HepG2 (cell line): Measurements from ENCODE around the gene KIF17. TPM values are rescaled to one million over a fixed set of nuclear protein-coding genes. Genes with fewer than 3 reads are reported as not detected.

ENCODE experiments used
- ADNP ChIP-seq: sonication (generic); formaldehyde crosslinking; IDR thresholded peaks from 2 replicates; pipeline ENCODE4 v1.4.0; 2020; ENCODE audit warnings: missing genetic modification reagents
- CBX5 ChIP-seq: sonication (generic); formaldehyde crosslinking; IDR thresholded peaks from 2 replicates; pipeline ENCODE4 v1.4.0; 2020; ENCODE audit warnings: missing genetic modification reagents, borderline replicate concordance
- CC2D1A ChIP-seq: sonication (generic); formaldehyde crosslinking; IDR thresholded peaks from 2 replicates; pipeline ENCODE4 v1.8.1; 2023; ENCODE audit warnings: mild to moderate bottlenecking, missing genetic modification reagents
- FLYWCH1 ChIP-seq: sonication (generic); formaldehyde crosslinking; IDR thresholded peaks from 2 replicates; pipeline ENCODE4 v1.8.1; 2023; ENCODE audit warnings: mild to moderate bottlenecking, missing genetic modification reagents
- FOSL1 ChIP-seq: sonication (generic); formaldehyde crosslinking; IDR thresholded peaks from 2 replicates; pipeline ENCODE4 v1.9.0; 2021; ENCODE audit warnings: missing genetic modification reagents, borderline replicate concordance
- GABPB1 ChIP-seq: IDR thresholded peaks from 2 replicates; pipeline ENCODE4 v1.6.1; 2016; ENCODE audit warnings: mild to moderate bottlenecking, missing genetic modification reagents, moderate library complexity, missing compliant biosample characterization
- HNF1B ChIP-seq: sonication (generic); formaldehyde crosslinking; IDR thresholded peaks from 2 replicates; pipeline ENCODE4 v1.5.1; 2020; ENCODE audit warnings: mild to moderate bottlenecking, moderate library complexity, missing genetic modification reagents
- KMT2B ChIP-seq: IDR thresholded peaks from 2 replicates; pipeline ENCODE4 v1.6.1; 2016; ENCODE audit warnings: missing genetic modification reagents, missing compliant biosample characterization
- MYNN ChIP-seq: sonication (generic); formaldehyde crosslinking; IDR thresholded peaks from 2 replicates; pipeline ENCODE4 v1.4.0; 2020; ENCODE audit warnings: mild to moderate bottlenecking, low read depth, missing genetic modification reagents
- RARA ChIP-seq: IDR thresholded peaks from 2 replicates; pipeline ENCODE4 v1.6.1; 2016; ENCODE audit warnings: missing genetic modification reagents, missing compliant biosample characterization
- REXO4 ChIP-seq: sonication (generic); formaldehyde crosslinking; IDR thresholded peaks from 2 replicates; pipeline ENCODE4 v1.8.0; 2022; ENCODE audit warnings: missing genetic modification reagents, mild to moderate bottlenecking, borderline replicate concordance
- SP1 ChIP-seq, 2 experiments: fragments of 450-650 bp in 1 of 2; sonication (generic) in 1 of 2; formaldehyde crosslinking in 1 of 2; IDR thresholded peaks; 2 replicates each; pipeline versions ENCODE4 v1.4.0 to v1.6.1; 2016 to 2020; ENCODE audit warnings: missing genetic modification reagents in 1 of 2
- ZFP1 ChIP-seq: IDR thresholded peaks from 2 replicates; pipeline ENCODE4 v1.6.1; 2016
- ZFYVE20 ChIP-seq: sonication (generic); formaldehyde crosslinking; IDR thresholded peaks from 2 replicates; pipeline ENCODE4 v1.8.0; 2023; ENCODE audit warnings: low read depth, mild to moderate bottlenecking, moderate library complexity, missing genetic modification reagents, borderline replicate concordance
- ZNF121 ChIP-seq: sonication (generic); formaldehyde crosslinking; IDR thresholded peaks from 2 replicates; pipeline ENCODE4 v1.5.0; 2020; ENCODE audit warnings: mild to moderate bottlenecking, missing genetic modification reagents
- ZNF143 ChIP-seq: sonication (generic); formaldehyde crosslinking; IDR thresholded peaks from 2 replicates; pipeline ENCODE4 v1.4.0; 2020; ENCODE audit warnings: missing genetic modification reagents
- ZNF333 ChIP-seq: sonication (generic); formaldehyde crosslinking; IDR thresholded peaks from 2 replicates; pipeline ENCODE4 v1.4.0; 2020; ENCODE audit warnings: mild to moderate bottlenecking, missing genetic modification reagents, borderline replicate concordance
- ZNF335 ChIP-seq: sonication (generic); formaldehyde crosslinking; IDR thresholded peaks from 2 replicates; pipeline ENCODE4 v1.4.0; 2020; ENCODE audit warnings: missing genetic modification reagents
- ZNF512B ChIP-seq: sonication (generic); formaldehyde crosslinking; IDR thresholded peaks from 2 replicates; pipeline ENCODE4 v1.5.1; 2020; ENCODE audit warnings: missing genetic modification reagents, mild to moderate bottlenecking, borderline replicate concordance
- ZNF562 ChIP-seq: sonication (generic); formaldehyde crosslinking; IDR thresholded peaks from 2 replicates; pipeline ENCODE4 v1.8.0; 2022; ENCODE audit warnings: missing genetic modification reagents, borderline replicate concordance
- ZNF576 ChIP-seq: sonication (generic); formaldehyde crosslinking; IDR thresholded peaks from 2 replicates; pipeline ENCODE4 v1.4.0; 2020; ENCODE audit warnings: mild to moderate bottlenecking, missing genetic modification reagents
- ZNF768 ChIP-seq: sonication (generic); formaldehyde crosslinking; IDR thresholded peaks from 2 replicates; pipeline ENCODE4 v1.4.0; 2020; ENCODE audit warnings: missing genetic modification reagents
- polyA plus RNA-seq, 8 experiments: library from polyadenylated mRNA; depleted of rRNA in 3 of 8; stranded (reverse) in 7 of 8; unstranded in 1 of 8; fragments of >200 nt; fragmentation: Illumina TruSeq in 4 of 8; extraction: Trizol in 4 of 8; gene quantifications; 2 replicates each; pipeline versions ENCODE4 v1.2.1 to v1.2.3, GENCODE V29; 2011 to 2016; ENCODE audit warnings: low read depth in 4 of 8, missing spikeins in 1 of 8, mixed read lengths in 1 of 8; ENCODE audit not compliant: insufficient read depth in 1 of 8
- total RNA-seq, 5 experiments: library from RNA; depleted of rRNA; stranded (reverse); fragments of >200 nt; fragmentation: Illumina TruSeq; extraction: Trizol; gene quantifications; 2 replicates each; pipeline ENCODE4 v1.2.3, GENCODE V29; 2016; ENCODE audit warnings: low read depth in 1 of 5
- TF ChIP-seq, protein P1 (sequence below): sonication (generic); formaldehyde crosslinking; IDR thresholded peaks from 2 replicates; pipeline ENCODE4 v1.4.0; 2020; ENCODE audit warnings: missing genetic modification reagents
- TF ChIP-seq, protein P2 (sequence below): sonication (generic); formaldehyde crosslinking; IDR thresholded peaks from 2 replicates; pipeline ENCODE4 v1.4.0; 2020; ENCODE audit warnings: missing genetic modification reagents

KIF17 gene
- total and polyA plus RNA-seq, 2 of the 13 experiments (the other 11 are each of a cell fraction or from before 2014, with no cell fraction given) = 0.24 to 0.44 TPM

- TF ChIP-seq CC2D1A (CRISPR knock-in tag) (no peak), ZFYVE20 (CRISPR knock-in tag) (no peak), ZNF562 (CRISPR knock-in tag) (no peak), CBX5 (CRISPR knock-in tag) (0 out of 2 replicates have a peak, but pooled peaks have one; percentile 27), HNF1B (CRISPR knock-in tag) (peak; percentile 26; the same call in 1 of the 2 replicates), ZNF121 (CRISPR knock-in tag) (no peak), ADNP (CRISPR knock-in tag) (peak; percentile 91), ZNF333 (CRISPR knock-in tag) (no peak), ZNF335 (CRISPR knock-in tag) (no peak), MYNN (CRISPR knock-in tag) (no peak), FLYWCH1 (CRISPR knock-in tag) (no peak), GABPB1 (CRISPR knock-in tag) (no peak; the same call in 1 of the 2 replicates), FOSL1 (CRISPR knock-in tag) (no peak), ZFP1 (CRISPR knock-in tag) (no peak), REXO4 (CRISPR knock-in tag) (no peak), ZNF576 (CRISPR knock-in tag) (no peak), ZNF512B (CRISPR knock-in tag) (no peak), ZNF143 (CRISPR knock-in tag) (no peak), KMT2B (no peak), ZNF768 (CRISPR knock-in tag) (peak; percentile 47; the same call in 1 of the 2 replicates), RARA (no peak), SP1 (IDR thresholded peaks at IDR 0.05) (no peak), SP1 (CRISPR knock-in tag; IDR thresholded peaks at IDR 0.05) (no peak)
- TF ChIP-seq, protein P1, sequence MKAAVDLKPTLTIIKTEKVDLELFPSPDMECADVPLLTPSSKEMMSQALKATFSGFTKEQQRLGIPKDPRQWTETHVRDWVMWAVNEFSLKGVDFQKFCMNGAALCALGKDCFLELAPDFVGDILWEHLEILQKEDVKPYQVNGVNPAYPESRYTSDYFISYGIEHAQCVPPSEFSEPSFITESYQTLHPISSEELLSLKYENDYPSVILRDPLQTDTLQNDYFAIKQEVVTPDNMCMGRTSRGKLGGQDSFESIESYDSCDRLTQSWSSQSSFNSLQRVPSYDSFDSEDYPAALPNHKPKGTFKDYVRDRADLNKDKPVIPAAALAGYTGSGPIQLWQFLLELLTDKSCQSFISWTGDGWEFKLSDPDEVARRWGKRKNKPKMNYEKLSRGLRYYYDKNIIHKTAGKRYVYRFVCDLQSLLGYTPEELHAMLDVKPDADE (CRISPR knock-in tag) = no peak
- TF ChIP-seq, protein P2, sequence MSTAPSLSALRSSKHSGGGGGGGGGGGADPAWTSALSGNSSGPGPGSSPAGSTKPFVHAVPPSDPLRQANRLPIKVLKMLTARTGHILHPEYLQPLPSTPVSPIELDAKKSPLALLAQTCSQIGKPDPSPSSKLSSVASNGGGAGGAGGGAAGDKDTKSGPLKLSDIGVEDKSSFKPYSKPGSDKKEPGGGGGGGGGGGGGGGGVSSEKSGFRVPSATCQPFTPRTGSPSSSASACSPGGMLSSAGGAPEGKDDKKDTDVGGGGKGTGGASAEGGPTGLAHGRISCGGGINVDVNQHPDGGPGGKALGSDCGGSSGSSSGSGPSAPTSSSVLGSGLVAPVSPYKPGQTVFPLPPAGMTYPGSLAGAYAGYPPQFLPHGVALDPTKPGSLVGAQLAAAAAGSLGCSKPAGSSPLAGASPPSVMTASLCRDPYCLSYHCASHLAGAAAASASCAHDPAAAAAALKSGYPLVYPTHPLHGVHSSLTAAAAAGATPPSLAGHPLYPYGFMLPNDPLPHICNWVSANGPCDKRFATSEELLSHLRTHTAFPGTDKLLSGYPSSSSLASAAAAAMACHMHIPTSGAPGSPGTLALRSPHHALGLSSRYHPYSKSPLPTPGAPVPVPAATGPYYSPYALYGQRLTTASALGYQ (CRISPR knock-in tag) = no peak
Observed at GRCh38 chr1:20732071-20732587, 14.3 kb upstream of the KIF17 start (continued).
